ENCODE results near the gene ITPR2.

DNA sequence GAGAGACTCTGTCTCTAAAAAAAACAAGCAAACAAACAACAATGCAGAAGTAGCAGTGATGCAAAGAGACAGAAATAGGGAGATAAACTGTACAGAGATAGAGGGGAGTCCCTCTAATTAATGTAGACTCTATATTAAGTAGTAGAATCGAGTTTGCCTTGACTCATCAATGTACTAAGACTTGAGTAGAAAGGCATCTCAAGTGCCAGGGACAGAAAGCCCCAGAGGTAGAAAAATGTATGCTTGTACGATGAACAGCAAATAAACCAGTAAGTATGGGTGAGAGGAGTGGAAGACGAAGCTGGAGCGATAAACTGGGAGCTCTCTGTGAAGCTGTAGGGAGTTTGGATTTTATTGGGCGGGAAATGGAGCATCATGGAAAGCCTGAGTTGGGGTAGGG lies 429.4 kb downstream of the ITPR2 start:
- TF ChIP-seq, protein P1, sequence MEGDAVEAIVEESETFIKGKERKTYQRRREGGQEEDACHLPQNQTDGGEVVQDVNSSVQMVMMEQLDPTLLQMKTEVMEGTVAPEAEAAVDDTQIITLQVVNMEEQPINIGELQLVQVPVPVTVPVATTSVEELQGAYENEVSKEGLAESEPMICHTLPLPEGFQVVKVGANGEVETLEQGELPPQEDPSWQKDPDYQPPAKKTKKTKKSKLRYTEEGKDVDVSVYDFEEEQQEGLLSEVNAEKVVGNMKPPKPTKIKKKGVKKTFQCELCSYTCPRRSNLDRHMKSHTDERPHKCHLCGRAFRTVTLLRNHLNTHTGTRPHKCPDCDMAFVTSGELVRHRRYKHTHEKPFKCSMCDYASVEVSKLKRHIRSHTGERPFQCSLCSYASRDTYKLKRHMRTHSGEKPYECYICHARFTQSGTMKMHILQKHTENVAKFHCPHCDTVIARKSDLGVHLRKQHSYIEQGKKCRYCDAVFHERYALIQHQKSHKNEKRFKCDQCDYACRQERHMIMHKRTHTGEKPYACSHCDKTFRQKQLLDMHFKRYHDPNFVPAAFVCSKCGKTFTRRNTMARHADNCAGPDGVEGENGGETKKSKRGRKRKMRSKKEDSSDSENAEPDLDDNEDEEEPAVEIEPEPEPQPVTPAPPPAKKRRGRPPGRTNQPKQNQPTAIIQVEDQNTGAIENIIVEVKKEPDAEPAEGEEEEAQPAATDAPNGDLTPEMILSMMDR (IDR thresholded peaks at IDR 0.05; ENCODE audit: low read length), result no peak
- TF ChIP-seq EZH2 (optimal IDR thresholded peaks at IDR 0.05; ENCODE audit: low read depth, low read length), result no peak

Measured in MM.1S (cell line).